SK-N-SH treated with all-trans-retinoic acid at 6 μM for 48 hours (cell line): ENCODE measurements around the gene CETP.

Experiments used
- ATAC-seq: fragments of 200-7000 bp; cut with Tn5 transposase; 3 replicates; pipeline ENCODE4 v1.9.1; 2020; ENCODE audit warnings: mild to moderate bottlenecking, moderate library complexity
- ARNTL ChIP-seq: fragments of 450-650 bp; formaldehyde crosslinking; IDR thresholded peaks from 2 replicates; pipeline ENCODE4 v1.5.0; 2020; ENCODE audit warnings: low read depth, mild to moderate bottlenecking, moderate library complexity, borderline replicate concordance
- CREB5 ChIP-seq: fragments of 250-450 bp; sonication (Bioruptor Pico); IDR thresholded peaks from 2 replicates; pipeline ENCODE4 v1.5.1; 2020; ENCODE audit warnings: low read depth, mild to moderate bottlenecking, moderate library complexity
- ESRRG ChIP-seq: fragments of 250-450 bp; sonication (Bioruptor Pico); IDR thresholded peaks from 2 replicates; pipeline ENCODE4 v1.6.1; 2021; ENCODE audit warnings: mild to moderate bottlenecking
- GLIS3 ChIP-seq: fragments of 250-450 bp; sonication (Bioruptor Pico); IDR thresholded peaks from 2 replicates; pipeline ENCODE4 v1.5.0; 2020; ENCODE audit warnings: mild to moderate bottlenecking, moderate library complexity
- ISL1 ChIP-seq: fragments of 250-450 bp; sonication (Bioruptor Pico); IDR thresholded peaks from 2 replicates; pipeline ENCODE4 v2.1.2; 2022; ENCODE audit warnings: mild to moderate bottlenecking, moderate library complexity
- OSR1 ChIP-seq: fragments of 250-450 bp; sonication (Bioruptor Pico); IDR thresholded peaks from 2 replicates; pipeline ENCODE4 v1.8.0; 2022; ENCODE audit warnings: moderate library complexity, mild to moderate bottlenecking, inconsistent platforms
- POU6F1 ChIP-seq: fragments of 250-450 bp; sonication (Bioruptor Pico); IDR thresholded peaks from 2 replicates; pipeline ENCODE4 v1.8.0; 2021; ENCODE audit warnings: low read depth, mild to moderate bottlenecking, moderate library complexity, borderline replicate concordance
- PPARA ChIP-seq: fragments of 250-450 bp; sonication (Bioruptor Pico); IDR thresholded peaks from 2 replicates; pipeline ENCODE4 v1.5.0; 2020; ENCODE audit warnings: mild to moderate bottlenecking, borderline replicate concordance
- RARB ChIP-seq: fragments of 250-450 bp; sonication (Bioruptor Pico); IDR thresholded peaks from 2 replicates; pipeline ENCODE4 v1.8.0; 2021; ENCODE audit warnings: mild to moderate bottlenecking, moderate library complexity
- SNAI2 ChIP-seq: fragments of 250-450 bp; sonication (Bioruptor Pico); IDR thresholded peaks from 2 replicates; pipeline ENCODE4 v1.5.0; 2020; ENCODE audit warnings: mild to moderate bottlenecking, moderate library complexity
- TCF4 ChIP-seq: fragments of 250-450 bp; sonication (Bioruptor Pico); IDR thresholded peaks from 2 replicates; pipeline ENCODE4 v1.8.0; 2021; ENCODE audit warnings: mild to moderate bottlenecking, moderate library complexity, borderline replicate concordance
- TOX ChIP-seq: fragments of 250-450 bp; sonication (Bioruptor Pico); IDR thresholded peaks from 2 replicates; pipeline ENCODE4 v1.8.0; 2021; ENCODE audit warnings: mild to moderate bottlenecking, moderate library complexity, borderline replicate concordance
- ZC3H10 ChIP-seq: fragments of 250-450 bp; sonication (Bioruptor Pico); IDR thresholded peaks from 2 replicates; pipeline ENCODE4 v1.5.1; 2021; ENCODE audit warnings: mild to moderate bottlenecking, moderate library complexity
- ZNF70 ChIP-seq: fragments of 450-650 bp; formaldehyde crosslinking; IDR thresholded peaks from 2 replicates; pipeline ENCODE4 v1.5.0; 2020; ENCODE audit warnings: mild to moderate bottlenecking, moderate library complexity
- ZNF8 ChIP-seq: fragments of 450-650 bp; formaldehyde crosslinking; IDR thresholded peaks from 2 replicates; pipeline ENCODE4 v1.5.0; 2020; ENCODE audit warnings: mild to moderate bottlenecking, moderate library complexity
- TF ChIP-seq, protein P1 (sequence below): fragments of 250-450 bp; sonication (Bioruptor Pico); IDR thresholded peaks from 2 replicates; pipeline ENCODE4 v1.5.1; 2021; ENCODE audit warnings: mild to moderate bottlenecking, moderate library complexity
- TF ChIP-seq, protein P2 (sequence below): fragments of 250-450 bp; sonication (Bioruptor Pico); IDR thresholded peaks from 2 replicates; pipeline ENCODE4 v1.5.0; 2020; ENCODE audit warnings: mild to moderate bottlenecking, moderate library complexity
- TF ChIP-seq, protein P3 (sequence below): fragments of 250-450 bp; sonication (Bioruptor Pico); IDR thresholded peaks from 2 replicates; pipeline ENCODE4 v1.8.0; 2020; ENCODE audit warnings: mild to moderate bottlenecking, moderate library complexity, borderline replicate concordance

The CETP gene

GRCh38 chr16:56975714-56976113, 14.0 kb downstream of the CETP start:
- no peak for TF ChIP-seq ZC3H10 (CRISPR knock-in tag)
- TF ChIP-seq, protein P1, sequence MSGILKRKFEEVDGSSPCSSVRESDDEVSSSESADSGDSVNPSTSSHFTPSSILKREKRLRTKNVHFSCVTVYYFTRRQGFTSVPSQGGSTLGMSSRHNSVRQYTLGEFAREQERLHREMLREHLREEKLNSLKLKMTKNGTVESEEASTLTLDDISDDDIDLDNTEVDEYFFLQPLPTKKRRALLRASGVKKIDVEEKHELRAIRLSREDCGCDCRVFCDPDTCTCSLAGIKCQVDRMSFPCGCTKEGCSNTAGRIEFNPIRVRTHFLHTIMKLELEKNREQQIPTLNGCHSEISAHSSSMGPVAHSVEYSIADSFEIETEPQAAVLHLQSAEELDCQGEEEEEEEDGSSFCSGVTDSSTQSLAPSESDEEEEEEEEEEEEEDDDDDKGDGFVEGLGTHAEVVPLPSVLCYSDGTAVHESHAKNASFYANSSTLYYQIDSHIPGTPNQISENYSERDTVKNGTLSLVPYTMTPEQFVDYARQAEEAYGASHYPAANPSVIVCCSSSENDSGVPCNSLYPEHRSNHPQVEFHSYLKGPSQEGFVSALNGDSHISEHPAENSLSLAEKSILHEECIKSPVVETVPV (CRISPR knock-in tag), result no peak
- no peak for TF ChIP-seq RARB (CRISPR knock-in tag)
- TF ChIP-seq SNAI2, result no peak
- TF ChIP-seq POU6F1, result no peak
- no peak for TF ChIP-seq TOX
- TF ChIP-seq OSR1 (CRISPR knock-in tag), result no peak
- no peak for TF ChIP-seq GLIS3 (CRISPR knock-in tag)
- no peak for TF ChIP-seq ESRRG (CRISPR knock-in tag)
- TF ChIP-seq, protein P2, sequence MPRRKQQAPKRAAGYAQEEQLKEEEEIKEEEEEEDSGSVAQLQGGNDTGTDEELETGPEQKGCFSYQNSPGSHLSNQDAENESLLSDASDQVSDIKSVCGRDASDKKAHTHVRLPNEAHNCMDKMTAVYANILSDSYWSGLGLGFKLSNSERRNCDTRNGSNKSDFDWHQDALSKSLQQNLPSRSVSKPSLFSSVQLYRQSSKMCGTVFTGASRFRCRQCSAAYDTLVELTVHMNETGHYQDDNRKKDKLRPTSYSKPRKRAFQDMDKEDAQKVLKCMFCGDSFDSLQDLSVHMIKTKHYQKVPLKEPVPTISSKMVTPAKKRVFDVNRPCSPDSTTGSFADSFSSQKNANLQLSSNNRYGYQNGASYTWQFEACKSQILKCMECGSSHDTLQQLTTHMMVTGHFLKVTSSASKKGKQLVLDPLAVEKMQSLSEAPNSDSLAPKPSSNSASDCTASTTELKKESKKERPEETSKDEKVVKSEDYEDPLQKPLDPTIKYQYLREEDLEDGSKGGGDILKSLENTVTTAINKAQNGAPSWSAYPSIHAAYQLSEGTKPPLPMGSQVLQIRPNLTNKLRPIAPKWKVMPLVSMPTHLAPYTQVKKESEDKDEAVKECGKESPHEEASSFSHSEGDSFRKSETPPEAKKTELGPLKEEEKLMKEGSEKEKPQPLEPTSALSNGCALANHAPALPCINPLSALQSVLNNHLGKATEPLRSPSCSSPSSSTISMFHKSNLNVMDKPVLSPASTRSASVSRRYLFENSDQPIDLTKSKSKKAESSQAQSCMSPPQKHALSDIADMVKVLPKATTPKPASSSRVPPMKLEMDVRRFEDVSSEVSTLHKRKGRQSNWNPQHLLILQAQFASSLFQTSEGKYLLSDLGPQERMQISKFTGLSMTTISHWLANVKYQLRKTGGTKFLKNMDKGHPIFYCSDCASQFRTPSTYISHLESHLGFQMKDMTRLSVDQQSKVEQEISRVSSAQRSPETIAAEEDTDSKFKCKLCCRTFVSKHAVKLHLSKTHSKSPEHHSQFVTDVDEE (CRISPR knock-in tag), result no peak
- TF ChIP-seq ISL1 (CRISPR knock-in tag), result no peak
- ATAC-seq, result no peak

DNA sequence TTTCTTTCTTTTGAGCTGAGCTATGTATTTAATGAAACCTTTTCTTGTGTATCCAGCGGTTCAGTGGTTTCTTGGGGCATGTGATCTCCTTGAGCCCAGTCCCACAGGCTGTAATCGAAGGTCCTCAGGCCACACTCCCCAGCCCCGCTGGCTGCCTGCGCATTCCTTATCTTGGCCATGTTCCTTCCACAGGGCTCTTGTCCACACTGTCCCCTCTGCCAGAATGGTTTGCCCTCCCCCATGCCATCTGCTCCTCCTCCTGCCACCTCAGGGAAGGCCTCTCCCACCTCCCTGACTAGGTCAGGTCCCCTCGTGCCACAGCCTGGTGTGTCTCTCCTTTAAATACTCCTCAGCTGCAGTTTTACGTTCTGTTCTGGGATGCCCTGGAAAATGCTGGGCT, 15.5 kb downstream of the CETP start:
- ATAC-seq, result no peak
- no peak for TF ChIP-seq ISL1 (CRISPR knock-in tag)
- no peak for TF ChIP-seq ARNTL (CRISPR knock-in tag)
- no peak for TF ChIP-seq POU6F1
- no peak for TF ChIP-seq ZC3H10 (CRISPR knock-in tag)
- TF ChIP-seq, protein P3, sequence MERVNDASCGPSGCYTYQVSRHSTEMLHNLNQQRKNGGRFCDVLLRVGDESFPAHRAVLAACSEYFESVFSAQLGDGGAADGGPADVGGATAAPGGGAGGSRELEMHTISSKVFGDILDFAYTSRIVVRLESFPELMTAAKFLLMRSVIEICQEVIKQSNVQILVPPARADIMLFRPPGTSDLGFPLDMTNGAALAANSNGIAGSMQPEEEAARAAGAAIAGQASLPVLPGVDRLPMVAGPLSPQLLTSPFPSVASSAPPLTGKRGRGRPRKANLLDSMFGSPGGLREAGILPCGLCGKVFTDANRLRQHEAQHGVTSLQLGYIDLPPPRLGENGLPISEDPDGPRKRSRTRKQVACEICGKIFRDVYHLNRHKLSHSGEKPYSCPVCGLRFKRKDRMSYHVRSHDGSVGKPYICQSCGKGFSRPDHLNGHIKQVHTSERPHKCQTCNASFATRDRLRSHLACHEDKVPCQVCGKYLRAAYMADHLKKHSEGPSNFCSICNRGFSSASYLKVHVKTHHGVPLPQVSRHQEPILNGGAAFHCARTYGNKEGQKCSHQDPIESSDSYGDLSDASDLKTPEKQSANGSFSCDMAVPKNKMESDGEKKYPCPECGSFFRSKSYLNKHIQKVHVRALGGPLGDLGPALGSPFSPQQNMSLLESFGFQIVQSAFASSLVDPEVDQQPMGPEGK (CRISPR knock-in tag), result no peak
- TF ChIP-seq SNAI2, result no peak
- no peak for TF ChIP-seq ZNF8 (CRISPR knock-in tag)
- TF ChIP-seq, protein P2 (CRISPR knock-in tag), result no peak
- no peak for TF ChIP-seq PPARA (CRISPR knock-in tag)

- no peak for ATAC-seq
- TF ChIP-seq GLIS3 (CRISPR knock-in tag), result no peak
- no peak for TF ChIP-seq ZNF70 (CRISPR knock-in tag)
- TF ChIP-seq, protein P3 (CRISPR knock-in tag), result no peak
- no peak for TF ChIP-seq ZNF8 (CRISPR knock-in tag)
- TF ChIP-seq CREB5 (CRISPR knock-in tag), result no peak
- no peak for TF ChIP-seq OSR1 (CRISPR knock-in tag)
- TF ChIP-seq, protein P1 (CRISPR knock-in tag), result no peak
- no peak for TF ChIP-seq SNAI2
- no peak for TF ChIP-seq TCF4 (CRISPR knock-in tag)
- TF ChIP-seq RARB (CRISPR knock-in tag), result no peak
These were observed 16.2 kb downstream of the CETP start for GRCh38 chr16:56977823-56978430.
